GM19455 (cell line): ENCODE data around the gene GDPD4.

Source experiments
- ATAC-seq: cut with Tn5 transposase; IDR thresholded peaks from one replicate; pipeline ENCODE4 v1.9.1; 2021; ENCODE audit not compliant: unreplicated experiment

Gene GDPD4

GRCh38 chr11:77244277-77245027 is 57.0 kb downstream of the GDPD4 start:
- no peak for ATAC-seq

DNA sequence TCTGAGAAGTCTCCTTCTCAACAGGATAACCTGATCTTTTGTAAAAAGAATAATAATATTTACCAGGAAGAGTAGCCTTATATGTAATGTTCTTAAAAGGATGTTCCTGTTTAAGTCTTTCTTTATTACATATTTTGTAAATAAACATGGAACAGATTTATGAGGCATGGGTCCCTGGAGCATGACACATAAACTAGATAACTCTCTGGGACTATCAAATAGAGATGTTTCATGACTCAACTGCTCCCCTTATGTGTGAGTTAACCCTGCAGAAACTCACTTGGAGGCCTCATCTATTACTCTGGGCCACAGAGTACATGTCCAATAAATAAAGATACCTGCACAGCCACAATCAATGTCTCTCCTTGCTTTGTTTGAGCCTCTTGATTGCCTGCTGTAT is 64.6 kb downstream of the GDPD4 start:
- ATAC-seq = no peak

- ATAC-seq = no peak
Observed at GRCh38 chr11:77233011-77233410, 68.5 kb downstream of the GDPD4 start.

- no peak for ATAC-seq
Observed at GRCh38 chr11:77232242-77232641, 69.2 kb downstream of the GDPD4 start.

DNA sequence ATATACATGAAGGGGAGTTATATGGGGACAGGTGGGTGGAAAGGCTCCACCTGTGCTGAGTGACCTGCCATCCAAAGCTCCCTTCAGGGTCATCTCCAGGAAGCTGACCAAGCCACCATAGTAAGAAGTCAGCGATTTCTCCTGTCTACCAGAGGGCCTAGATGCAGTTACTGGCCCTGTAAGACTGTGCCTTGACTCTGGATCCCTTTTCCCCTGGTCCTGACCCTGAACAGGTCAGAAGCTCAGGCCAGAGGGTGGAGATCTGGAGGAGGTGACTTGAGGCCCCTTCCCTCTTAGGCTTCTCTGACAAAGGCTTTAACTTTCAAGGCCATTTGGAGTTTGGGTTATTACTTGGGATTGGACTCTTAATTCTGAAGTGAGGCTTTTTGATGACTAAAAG is 69.7 kb downstream of the GDPD4 start:
- no peak for ATAC-seq

GRCh38 chr11:77230878-77231605 is 70.4 kb downstream of the GDPD4 start:
- no peak for ATAC-seq

GRCh38 chr11:77223797-77224196 is 77.7 kb downstream of the GDPD4 start:
- ATAC-seq = no peak

GRCh38 chr11:77217156-77217555 is 84.3 kb downstream of the GDPD4 start:
- no peak for ATAC-seq

GRCh38 chr11:77215106-77215505 is 86.4 kb downstream of the GDPD4 start:
- ATAC-seq = no peak

DNA sequence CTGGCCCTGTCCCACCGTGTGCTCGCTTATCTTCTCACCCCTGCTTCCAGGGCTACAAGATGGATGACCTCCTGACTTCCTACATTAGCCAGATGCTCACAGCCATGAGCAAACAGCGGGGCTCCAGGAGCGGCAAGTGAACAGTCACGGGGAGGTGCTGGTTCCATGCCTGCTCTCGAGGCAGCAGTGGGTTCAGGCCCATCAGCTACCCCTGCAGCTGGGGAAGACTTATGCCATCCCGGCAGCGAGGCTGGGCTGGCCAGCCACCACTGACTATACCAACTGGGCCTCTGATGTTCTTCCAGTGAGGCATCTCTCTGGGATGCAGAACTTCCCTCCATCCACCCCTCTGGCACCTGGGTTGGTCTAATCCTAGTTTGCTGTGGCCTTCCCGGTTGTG is 86.9 kb downstream of the GDPD4 start:
- no peak for ATAC-seq

- no peak for ATAC-seq
Observed at GRCh38 chr11:77213589-77214428, 87.7 kb downstream of the GDPD4 start.

DNA sequence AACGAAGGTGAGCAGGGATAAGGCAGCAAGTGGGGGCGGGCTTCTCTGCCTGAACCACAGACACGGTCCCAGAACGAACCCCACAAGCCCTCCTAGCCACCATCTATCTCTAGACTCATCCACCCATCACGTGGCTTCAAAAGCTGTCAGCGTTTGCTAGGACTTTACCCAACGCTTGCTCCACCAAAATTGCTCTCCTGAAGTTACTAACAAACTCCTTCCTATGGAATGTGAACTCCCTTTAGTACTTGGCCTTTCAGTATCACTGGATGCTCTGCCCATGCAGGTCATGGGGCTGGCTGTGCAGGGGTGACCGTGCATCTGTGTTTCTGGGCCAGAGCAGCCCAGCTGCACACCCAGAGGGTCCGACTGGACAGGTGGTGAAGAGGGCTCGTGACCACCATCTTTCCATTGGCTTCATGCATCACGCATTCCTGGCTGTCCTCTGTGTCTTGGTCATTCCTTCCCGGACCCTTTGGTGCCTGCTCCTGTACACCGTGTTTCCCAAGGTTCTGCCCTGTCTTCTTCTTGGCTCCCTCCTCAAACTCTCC is 88.4 kb downstream of the GDPD4 start:
- ATAC-seq = no peak

DNA sequence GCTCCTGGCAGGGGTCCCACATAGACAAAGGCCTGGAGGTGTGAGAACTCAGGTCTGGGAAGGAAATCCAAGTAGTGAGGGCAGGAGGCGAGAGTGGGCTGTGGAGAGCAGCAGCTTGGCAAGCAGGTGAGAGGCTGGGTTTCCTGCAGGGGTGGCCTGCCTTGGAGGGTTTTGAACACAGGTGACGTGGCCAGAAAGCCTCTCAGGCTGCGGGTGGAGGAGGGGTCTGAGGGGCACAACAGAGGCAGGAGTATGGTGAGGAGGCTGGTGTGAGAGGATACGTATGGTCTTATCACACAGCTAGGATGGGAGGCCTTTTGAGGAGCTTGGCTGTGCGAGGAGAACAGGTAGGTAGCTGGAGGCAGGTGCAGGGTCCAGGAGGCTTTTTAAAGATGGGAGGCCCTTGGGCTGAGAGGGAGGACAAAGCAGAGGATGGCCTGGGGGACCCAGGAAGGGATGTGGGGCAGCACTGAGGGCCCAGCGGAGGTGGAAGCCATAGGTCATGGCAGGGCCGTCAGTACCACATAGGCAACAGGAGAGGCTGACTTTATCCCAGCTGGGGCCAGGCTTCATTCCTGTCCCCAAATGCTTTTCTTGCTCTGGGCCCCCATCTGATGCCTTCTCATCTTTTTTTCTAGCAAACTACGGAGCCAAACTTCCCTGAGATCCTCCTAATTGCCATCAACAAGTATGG is 89.0 kb downstream of the GDPD4 start:
- ATAC-seq = no peak

DNA sequence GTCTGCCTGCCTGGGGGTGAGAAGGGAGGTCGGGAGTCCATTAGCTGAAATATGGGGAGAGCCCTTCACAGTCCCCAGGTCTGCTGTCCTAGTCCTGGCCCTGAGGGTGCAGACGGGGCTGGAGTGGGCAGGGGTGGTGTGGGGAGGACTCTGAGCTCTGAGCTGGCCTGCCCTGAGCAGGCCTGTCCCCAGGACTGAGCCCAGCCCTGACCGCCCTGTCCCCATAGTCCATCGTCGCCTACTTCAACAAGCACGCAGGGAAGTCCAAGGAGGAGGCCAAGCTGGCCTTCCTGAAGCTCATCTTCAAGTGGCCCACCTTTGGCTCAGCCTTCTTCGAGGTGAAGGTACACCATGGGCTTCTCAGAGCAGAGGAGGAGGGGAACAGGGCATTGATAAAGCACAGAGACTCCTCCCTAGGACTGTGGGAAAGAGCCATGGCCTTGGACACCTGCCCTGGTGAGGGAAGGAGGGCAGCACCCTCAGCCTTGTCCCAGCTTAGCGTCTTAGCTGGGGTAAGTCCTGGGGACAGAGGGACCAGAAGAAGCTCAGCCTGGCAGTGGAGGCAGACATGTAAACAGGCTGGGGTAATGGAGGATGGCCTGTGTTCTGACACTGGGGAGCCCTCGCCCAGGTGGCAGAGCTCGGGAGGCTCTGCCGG is 89.8 kb downstream of the GDPD4 start:
- no peak for ATAC-seq

DNA sequence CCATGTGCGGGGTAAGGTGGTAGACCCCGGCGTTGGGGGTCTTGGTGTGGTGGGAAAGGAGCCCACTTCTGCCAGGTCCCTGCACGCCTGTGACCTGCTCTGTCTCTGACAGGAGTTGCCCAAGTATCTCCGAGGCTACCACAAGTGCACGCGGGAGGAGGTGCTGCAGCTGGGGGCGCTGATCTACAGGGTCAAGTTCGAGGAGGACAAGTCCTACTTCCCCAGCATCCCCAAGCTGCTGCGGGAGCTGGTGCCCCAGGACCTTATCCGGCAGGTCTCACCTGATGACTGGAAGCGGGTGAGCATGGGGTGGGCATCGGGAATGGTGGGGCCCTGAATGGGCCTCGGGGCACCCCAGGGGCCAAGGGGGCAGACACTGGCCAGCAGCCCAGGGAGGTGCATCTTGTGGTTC is 90.4 kb downstream of the GDPD4 start:
- ATAC-seq = no peak

- no peak for ATAC-seq
Observed at GRCh38 chr11:77209663-77210062, 91.8 kb downstream of the GDPD4 start.

GRCh38 chr11:77208535-77208934 is 93.0 kb downstream of the GDPD4 start:
- no peak for ATAC-seq

DNA sequence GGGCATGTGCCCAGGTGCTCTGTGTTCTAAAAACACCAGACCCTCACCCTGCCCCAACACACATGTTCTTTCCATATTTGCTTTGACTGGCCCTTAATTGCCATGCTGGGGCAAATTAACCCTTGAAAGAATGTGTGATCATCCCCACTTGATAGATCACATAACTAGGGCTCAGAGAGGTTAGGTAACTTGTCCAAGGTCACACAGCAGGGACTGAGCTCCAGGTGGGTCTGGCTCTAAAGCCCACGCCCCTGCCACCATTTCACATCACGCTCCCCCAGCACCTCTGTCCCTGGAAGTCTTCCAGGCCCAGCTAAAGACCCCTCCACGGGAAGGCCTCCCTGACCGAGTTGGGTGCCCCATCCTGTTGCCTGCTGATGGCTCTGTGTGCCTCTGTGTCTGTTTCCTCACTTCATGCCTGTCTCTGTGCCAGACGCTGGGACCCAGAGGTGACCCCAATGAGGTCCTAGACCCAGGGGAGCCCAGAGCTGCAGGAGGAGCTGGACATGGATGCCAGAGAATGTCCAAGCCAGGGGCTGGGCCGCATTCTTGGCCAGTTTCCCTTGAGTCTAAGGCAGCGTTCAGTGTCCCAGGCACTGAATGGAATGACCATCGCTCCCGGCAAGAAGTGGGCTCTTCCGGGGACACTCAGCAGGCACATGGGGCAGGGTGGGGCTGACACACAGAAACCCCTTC is 93.7 kb downstream of the GDPD4 start:
- no peak for ATAC-seq

- no peak for ATAC-seq
Observed at GRCh38 chr11:77207019-77207485, 94.4 kb downstream of the GDPD4 start.
